HEK293T (cell line): ENCODE data around the gene SDHAF3.

Source experiments
- ARNT ChIP-seq: fragments of 450-650 bp; IDR thresholded peaks from 2 replicates; pipeline ENCODE4 v1.6.1; 2017; ENCODE audit warnings: mild to moderate bottlenecking
- BHLHE40 ChIP-seq: fragments of 450-650 bp; IDR thresholded peaks from 2 replicates; pipeline ENCODE4 v1.6.1; 2016; ENCODE audit warnings: mild to moderate bottlenecking, moderate library complexity, borderline replicate concordance
- ELF4 ChIP-seq: fragments of 450-650 bp; IDR thresholded peaks from 2 replicates; pipeline ENCODE4 v1.6.1; 2017; ENCODE audit warnings: antibody characterized with exemption
- FOXK2 ChIP-seq: fragments of 450-650 bp; IDR thresholded peaks from 2 replicates; pipeline ENCODE4 v1.6.1; 2016; ENCODE audit warnings: mild to moderate bottlenecking
- FOXM1 ChIP-seq: fragments of 450-650 bp; IDR thresholded peaks from 2 replicates; pipeline ENCODE4 v1.6.1; 2017; ENCODE audit warnings: mild to moderate bottlenecking, borderline replicate concordance
- L3MBTL2 ChIP-seq: fragments of 450-650 bp; conservative IDR thresholded peaks from 2 replicates; pipeline ENCODE4 v1.6.1; 2016; ENCODE audit warnings: mild to moderate bottlenecking
- SP1 ChIP-seq: fragments of 450-650 bp; IDR thresholded peaks from 2 replicates; pipeline ENCODE4 v1.6.1; 2017
- SUZ12 ChIP-seq: fragments of 450-650 bp; IDR thresholded peaks from 2 replicates; pipeline ENCODE4 v1.6.1; 2016; ENCODE audit warnings: mild to moderate bottlenecking
- TARDBP ChIP-seq: fragments of 450-650 bp; IDR thresholded peaks from 2 replicates; pipeline ENCODE4 v1.6.1; 2016
- ZNF384 ChIP-seq: fragments of 450-650 bp; IDR thresholded peaks from 2 replicates; pipeline ENCODE4 v1.6.1; 2016
- TF ChIP-seq, protein P1 (sequence below): fragments of 450-650 bp; IDR thresholded peaks from 2 replicates; pipeline ENCODE4 v1.6.1; 2016

- TF ChIP-seq TARDBP, result no peak
- TF ChIP-seq L3MBTL2, result no peak
- TF ChIP-seq FOXM1, result no peak
- TF ChIP-seq BHLHE40, result no peak
- no peak for TF ChIP-seq SP1
- no peak for TF ChIP-seq ZNF384
- TF ChIP-seq SUZ12, result no peak
- no peak for TF ChIP-seq ELF4
- no peak for TF ChIP-seq FOXK2
- TF ChIP-seq, protein P1, sequence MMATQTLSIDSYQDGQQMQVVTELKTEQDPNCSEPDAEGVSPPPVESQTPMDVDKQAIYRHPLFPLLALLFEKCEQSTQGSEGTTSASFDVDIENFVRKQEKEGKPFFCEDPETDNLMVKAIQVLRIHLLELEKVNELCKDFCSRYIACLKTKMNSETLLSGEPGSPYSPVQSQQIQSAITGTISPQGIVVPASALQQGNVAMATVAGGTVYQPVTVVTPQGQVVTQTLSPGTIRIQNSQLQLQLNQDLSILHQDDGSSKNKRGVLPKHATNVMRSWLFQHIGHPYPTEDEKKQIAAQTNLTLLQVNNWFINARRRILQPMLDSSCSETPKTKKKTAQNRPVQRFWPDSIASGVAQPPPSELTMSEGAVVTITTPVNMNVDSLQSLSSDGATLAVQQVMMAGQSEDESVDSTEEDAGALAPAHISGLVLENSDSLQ, result no peak
- TF ChIP-seq ARNT, result no peak
These were observed 106.8 kb downstream of the SDHAF3 start for GRCh38 chr7:97224316-97224715.
